GM06990 (cell line): Measurements from ENCODE around the gene SDK1.

Source experiments
- DNase-seq: peaks from one replicate; pipeline ENCODE4 v3.0.0-alpha.2; 2011; ENCODE audit not compliant: insufficient read length; ENCODE audit errors: extremely low read depth
- H3K27me3 ChIP-seq: replicated peaks from 2 replicates; pipeline ENCODE4 v1.6.0; 2011; ENCODE audit warnings: low read length; ENCODE audit not compliant: control insufficient read depth, insufficient read depth
- H3K36me3 ChIP-seq: 2 replicates; pipeline ENCODE4 v1.5.1; 2011; ENCODE audit warnings: low read length; ENCODE audit not compliant: control insufficient read depth, insufficient read depth
- H3K4me3 ChIP-seq: replicated peaks from 2 replicates; pipeline ENCODE4 v1.5.1; 2011; ENCODE audit warnings: low read depth, mild to moderate bottlenecking, control low read depth, low read length
- TF ChIP-seq, protein P1 (sequence below): IDR thresholded peaks from 2 replicates; pipeline ENCODE4 v1.5.1; 2011; ENCODE audit warnings: low read length, control low read depth, mild to moderate bottlenecking, inconsistent platforms; ENCODE audit not compliant: insufficient read depth, poor library complexity, severe bottlenecking

SDK1 gene

DNA sequence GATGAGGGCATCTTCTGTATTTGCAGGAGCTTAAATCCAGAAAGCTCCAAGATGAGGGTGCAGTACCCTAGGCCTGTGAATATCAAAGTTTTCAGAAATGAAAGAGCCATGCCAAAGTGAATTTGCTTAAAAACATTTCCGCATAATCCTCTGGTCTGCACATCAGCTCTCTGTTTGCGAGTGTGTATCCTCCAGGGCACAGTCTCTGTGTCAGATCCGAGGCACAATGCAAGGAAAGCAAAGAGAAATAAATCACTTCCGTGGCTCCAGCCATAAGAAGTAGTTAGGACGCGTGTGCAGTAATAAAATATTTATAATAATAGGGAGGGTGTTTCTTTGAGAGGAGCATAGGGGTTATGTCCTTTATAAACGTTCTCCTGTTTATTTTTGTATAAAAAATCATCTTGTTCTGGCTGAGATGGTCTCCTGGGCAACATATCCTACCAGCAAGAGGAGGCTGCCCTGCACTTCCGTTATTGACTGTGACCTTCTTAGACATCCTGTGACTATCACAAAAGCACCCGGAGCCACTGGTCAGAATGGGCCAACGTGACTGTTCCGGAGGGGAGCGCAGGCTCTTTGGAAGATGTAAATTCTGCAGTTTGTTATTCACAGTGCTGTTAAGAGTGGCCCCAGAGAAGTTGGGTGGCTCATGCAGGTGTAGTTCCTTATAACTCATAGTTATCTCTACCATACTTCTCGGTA, 713.4 kb downstream of the SDK1 start:
- Histone ChIP-seq H3K27me3 (no peaks in the 10 kb centered on the region), H3K4me3 (no peak overlapping the region), H3K36me3 (no peaks in the 10 kb centered on the region)
- TF ChIP-seq, protein P1, sequence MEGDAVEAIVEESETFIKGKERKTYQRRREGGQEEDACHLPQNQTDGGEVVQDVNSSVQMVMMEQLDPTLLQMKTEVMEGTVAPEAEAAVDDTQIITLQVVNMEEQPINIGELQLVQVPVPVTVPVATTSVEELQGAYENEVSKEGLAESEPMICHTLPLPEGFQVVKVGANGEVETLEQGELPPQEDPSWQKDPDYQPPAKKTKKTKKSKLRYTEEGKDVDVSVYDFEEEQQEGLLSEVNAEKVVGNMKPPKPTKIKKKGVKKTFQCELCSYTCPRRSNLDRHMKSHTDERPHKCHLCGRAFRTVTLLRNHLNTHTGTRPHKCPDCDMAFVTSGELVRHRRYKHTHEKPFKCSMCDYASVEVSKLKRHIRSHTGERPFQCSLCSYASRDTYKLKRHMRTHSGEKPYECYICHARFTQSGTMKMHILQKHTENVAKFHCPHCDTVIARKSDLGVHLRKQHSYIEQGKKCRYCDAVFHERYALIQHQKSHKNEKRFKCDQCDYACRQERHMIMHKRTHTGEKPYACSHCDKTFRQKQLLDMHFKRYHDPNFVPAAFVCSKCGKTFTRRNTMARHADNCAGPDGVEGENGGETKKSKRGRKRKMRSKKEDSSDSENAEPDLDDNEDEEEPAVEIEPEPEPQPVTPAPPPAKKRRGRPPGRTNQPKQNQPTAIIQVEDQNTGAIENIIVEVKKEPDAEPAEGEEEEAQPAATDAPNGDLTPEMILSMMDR, result no peak
- DNase-seq, result no peak

- Histone ChIP-seq H3K36me3 (no peaks in the 10 kb centered on the region), H3K27me3 (no peaks in the 10 kb centered on the region), H3K4me3 (no peak overlapping the region)
- no peak for DNase-seq
- TF ChIP-seq, protein P1, result no peak
These were observed 714.3 kb downstream of the SDK1 start for GRCh38 chr7:4015371-4015770.

DNA sequence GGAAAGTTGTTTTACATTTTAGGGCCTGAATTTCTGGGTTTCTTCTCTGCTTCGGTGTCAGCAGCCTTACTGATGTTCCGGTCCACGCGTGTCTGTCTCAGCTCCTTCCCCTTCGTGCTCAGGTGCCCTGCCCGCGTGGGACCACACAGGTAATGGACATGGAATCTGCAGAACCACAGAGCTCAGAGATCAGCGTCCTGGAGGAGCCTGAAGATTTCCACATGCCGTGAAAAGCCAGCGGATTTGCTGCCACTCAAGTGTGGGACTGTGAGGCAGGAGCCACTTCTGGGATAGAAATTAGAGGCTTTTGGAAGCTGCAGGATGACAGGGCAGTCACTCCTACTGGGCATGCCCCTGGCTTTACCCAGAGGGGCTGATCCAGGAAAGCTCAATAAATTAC, 714.9 kb downstream of the SDK1 start:
- TF ChIP-seq, protein P1, result no peak
- Histone ChIP-seq H3K36me3 (no peaks in the 10 kb centered on the region), H3K27me3 (no peaks in the 10 kb centered on the region)

DNA sequence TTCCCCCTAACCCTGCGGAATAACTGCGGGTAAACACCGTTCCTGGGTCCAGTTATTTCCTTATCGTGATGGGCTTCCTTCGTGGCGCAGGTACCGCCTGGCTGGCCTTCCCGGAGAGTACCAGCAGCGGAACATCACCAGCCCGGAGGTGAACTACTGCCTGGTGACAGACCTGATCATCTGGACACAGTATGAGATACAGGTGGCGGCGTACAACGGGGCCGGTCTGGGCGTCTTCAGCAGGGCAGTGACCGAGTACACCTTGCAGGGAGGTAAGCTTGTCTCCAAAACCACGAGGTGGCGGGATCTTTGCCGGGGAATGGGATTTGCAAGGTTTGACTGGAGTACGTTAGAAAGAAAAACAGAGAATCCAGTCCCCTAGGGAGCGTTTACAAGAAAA, 716.0 kb downstream of the SDK1 start:
- TF ChIP-seq, protein P1, result no peak
- no peak overlapping the region for H3K4me3 ChIP-seq
- DNase-seq, result no peak
- no peaks in the 10 kb centered on the region for H3K27me3 ChIP-seq
- no peaks in the 10 kb centered on the region for H3K36me3 ChIP-seq

More for the DNA sequence above, 714.9 kb downstream of the SDK1 start:
- DNase-seq, result no peak
- H3K4me3 ChIP-seq, result no peak overlapping the region

- no peak for DNase-seq
- Histone ChIP-seq H3K36me3 (no peaks in the 10 kb centered on the region), H3K27me3 (no peaks in the 10 kb centered on the region), H3K4me3 (no peak overlapping the region)
- TF ChIP-seq, protein P1, result no peak
These were observed 716.7 kb downstream of the SDK1 start for GRCh38 chr7:4017785-4018184.
